ENCODE measurements around the gene ATP5PD.
"Not testable (repeated sequence)": the region's sequence is repeated elsewhere in the genome, so short reads cannot be mapped to it uniquely, and the experiment has no call there.

Gene ATP5PD

DNA sequence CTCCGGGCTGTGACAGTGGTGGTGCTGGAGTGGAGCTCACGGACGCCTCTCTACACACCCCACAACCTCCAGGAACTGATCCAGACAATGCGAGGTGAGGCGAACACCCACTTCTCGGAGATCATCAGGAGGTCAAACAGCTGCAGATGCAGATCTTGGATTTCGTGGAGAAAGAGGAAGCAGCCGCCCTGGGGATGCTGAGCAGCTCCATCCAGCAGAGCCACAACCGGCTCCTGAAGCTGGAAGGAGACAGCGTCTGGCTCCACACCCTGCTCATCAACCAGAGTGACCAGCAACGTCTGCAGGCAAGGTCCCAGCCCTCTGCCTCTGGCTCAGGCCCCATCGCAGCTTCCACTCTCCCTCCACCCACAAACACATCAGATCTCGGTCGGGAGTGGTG, 27.8 kb upstream of the ATP5PD start:
- Histone ChIP-seq H3F3A (ENCODE audit: insufficient read depth, low read length) (no peaks in the 10 kb centered on the region), H3K9me3 (ENCODE audit: low read length) (no peaks in the 10 kb centered on the region), H3K36me3 (ENCODE audit: insufficient read depth, low read length) (no peaks in the 10 kb centered on the region), H2AFZ (ENCODE audit: low read length) (no peak overlapping the region), H3K27me3 (ENCODE audit: insufficient read depth, low read length) (0 out of 2 replicates have a peak, but pooled peaks cover 11% of the 10 kb centered on the region), H3K27ac (ENCODE audit: low read depth, low read length, poor library complexity, severe bottlenecking) (no peak overlapping the region), H3K79me2 (ENCODE audit: insufficient read depth, low read length) (no peaks in the 10 kb centered on the region), H3K4me1 (ENCODE audit: insufficient read depth, low read length, severe bottlenecking) (peaks cover 13% of the 10 kb centered on the region), H3K9ac (ENCODE audit: low read length) (no peak overlapping the region), H3K9me2 (ENCODE audit: low read depth, low read length) (no peaks in the 10 kb centered on the region), H3K4me3 (ENCODE audit: low read depth, low read length, poor library complexity, severe bottlenecking) (no peak overlapping the region), H4K20me1 (ENCODE audit: insufficient read depth, low read length) (no peaks in the 10 kb centered on the region), H3K4me2 (ENCODE audit: low read length) (no peak overlapping the region)
- TF ChIP-seq, protein P1, sequence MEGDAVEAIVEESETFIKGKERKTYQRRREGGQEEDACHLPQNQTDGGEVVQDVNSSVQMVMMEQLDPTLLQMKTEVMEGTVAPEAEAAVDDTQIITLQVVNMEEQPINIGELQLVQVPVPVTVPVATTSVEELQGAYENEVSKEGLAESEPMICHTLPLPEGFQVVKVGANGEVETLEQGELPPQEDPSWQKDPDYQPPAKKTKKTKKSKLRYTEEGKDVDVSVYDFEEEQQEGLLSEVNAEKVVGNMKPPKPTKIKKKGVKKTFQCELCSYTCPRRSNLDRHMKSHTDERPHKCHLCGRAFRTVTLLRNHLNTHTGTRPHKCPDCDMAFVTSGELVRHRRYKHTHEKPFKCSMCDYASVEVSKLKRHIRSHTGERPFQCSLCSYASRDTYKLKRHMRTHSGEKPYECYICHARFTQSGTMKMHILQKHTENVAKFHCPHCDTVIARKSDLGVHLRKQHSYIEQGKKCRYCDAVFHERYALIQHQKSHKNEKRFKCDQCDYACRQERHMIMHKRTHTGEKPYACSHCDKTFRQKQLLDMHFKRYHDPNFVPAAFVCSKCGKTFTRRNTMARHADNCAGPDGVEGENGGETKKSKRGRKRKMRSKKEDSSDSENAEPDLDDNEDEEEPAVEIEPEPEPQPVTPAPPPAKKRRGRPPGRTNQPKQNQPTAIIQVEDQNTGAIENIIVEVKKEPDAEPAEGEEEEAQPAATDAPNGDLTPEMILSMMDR (IDR thresholded peaks at IDR 0.05; ENCODE audit: low read length) = no peak
- no peak for TF ChIP-seq EZH2 (IDR thresholded peaks at IDR 0.05; ENCODE audit: borderline replicate concordance, low read length)

DNA sequence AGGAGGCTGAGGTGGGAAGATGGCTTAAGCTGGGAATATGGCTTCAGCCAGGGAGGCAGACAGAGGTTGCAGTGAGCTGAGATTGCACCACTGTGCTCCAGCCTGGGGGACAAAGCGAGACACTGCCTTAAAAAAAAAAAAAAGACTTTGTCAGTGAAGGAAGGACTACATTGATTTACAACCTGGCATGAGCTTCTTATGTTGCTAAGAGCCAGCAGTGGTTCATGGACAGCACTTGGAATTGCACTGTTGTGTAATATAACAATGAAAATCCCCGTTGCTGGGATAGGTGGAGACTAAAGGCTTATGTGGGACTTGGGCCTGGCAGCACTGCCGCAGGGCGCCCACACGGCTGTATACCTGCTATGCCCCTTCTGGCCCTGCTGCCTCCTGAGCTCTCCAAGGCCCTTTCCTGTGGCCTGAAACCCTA, 26.9 kb upstream of the ATP5PD start:
- Histone ChIP-seq H3K4me2 (ENCODE audit: low read length) (no peak overlapping the region), H3K9me2 (ENCODE audit: low read depth, low read length) (no peaks in the 10 kb centered on the region), H4K20me1 (ENCODE audit: insufficient read depth, low read length) (no peaks in the 10 kb centered on the region), H2AFZ (ENCODE audit: low read length) (no peak overlapping the region), H3F3A (ENCODE audit: insufficient read depth, low read length) (no peaks in the 10 kb centered on the region), H3K9me3 (ENCODE audit: low read length) (no peaks in the 10 kb centered on the region), H3K4me1 (ENCODE audit: insufficient read depth, low read length, severe bottlenecking) (peaks cover 13% of the 10 kb centered on the region), H3K27ac (ENCODE audit: low read depth, low read length, poor library complexity, severe bottlenecking) (no peak overlapping the region), H3K79me2 (ENCODE audit: insufficient read depth, low read length) (no peaks in the 10 kb centered on the region), H3K9ac (ENCODE audit: low read length) (no peak overlapping the region), H3K27me3 (ENCODE audit: insufficient read depth, low read length) (0 out of 2 replicates have a peak, but pooled peaks cover 11% of the 10 kb centered on the region), H3K36me3 (ENCODE audit: insufficient read depth, low read length) (no peaks in the 10 kb centered on the region), H3K4me3 (ENCODE audit: low read depth, low read length, poor library complexity, severe bottlenecking) (no peak overlapping the region)
- TF ChIP-seq EZH2 (IDR thresholded peaks at IDR 0.05; ENCODE audit: borderline replicate concordance, low read length) = no peak
- TF ChIP-seq, protein P1 (IDR thresholded peaks at IDR 0.05; ENCODE audit: low read length) = no peak

- not testable (repeated sequence) for H3K9me2 ChIP-seq (ENCODE audit: low read depth, low read length); H3F3A ChIP-seq (ENCODE audit: insufficient read depth, low read length)
Observed at GRCh38 chr17:75072909-75073308, 26.1 kb upstream of the ATP5PD start.

GRCh38 chr17:75071478-75072271, 24.9 kb upstream of the ATP5PD start:
- not testable (repeated sequence) for H3K36me3 ChIP-seq (ENCODE audit: insufficient read depth, low read length); H3K27ac ChIP-seq (ENCODE audit: low read depth, low read length, poor library complexity, severe bottlenecking); H3K4me1 ChIP-seq (ENCODE audit: insufficient read depth, low read length, severe bottlenecking); H3K79me2 ChIP-seq (ENCODE audit: insufficient read depth, low read length); H3K9me3 ChIP-seq (ENCODE audit: low read length); H3K9ac ChIP-seq (ENCODE audit: low read length); H4K20me1 ChIP-seq (ENCODE audit: insufficient read depth, low read length); H3F3A ChIP-seq (ENCODE audit: insufficient read depth, low read length); H3K4me3 ChIP-seq (ENCODE audit: low read depth, low read length, poor library complexity, severe bottlenecking); H2AFZ ChIP-seq (ENCODE audit: low read length); H3K27me3 ChIP-seq (ENCODE audit: insufficient read depth, low read length); H3K9me2 ChIP-seq (ENCODE audit: low read depth, low read length); H3K4me2 ChIP-seq (ENCODE audit: low read length)

More at GRCh38 chr17:75072909-75073308, 26.1 kb upstream of the ATP5PD start:
- H2AFZ ChIP-seq (ENCODE audit: low read length); H3K9me3 ChIP-seq (ENCODE audit: low read length); H3K9ac ChIP-seq (ENCODE audit: low read length); H3K4me2 ChIP-seq (ENCODE audit: low read length); H3K36me3 ChIP-seq (ENCODE audit: insufficient read depth, low read length); H3K4me3 ChIP-seq (ENCODE audit: low read depth, low read length, poor library complexity, severe bottlenecking); H4K20me1 ChIP-seq (ENCODE audit: insufficient read depth, low read length); H3K27me3 ChIP-seq (ENCODE audit: insufficient read depth, low read length); H3K27ac ChIP-seq (ENCODE audit: low read depth, low read length, poor library complexity, severe bottlenecking); H3K79me2 ChIP-seq (ENCODE audit: insufficient read depth, low read length): not testable (repeated sequence)
- H3K4me1 ChIP-seq (ENCODE audit: insufficient read depth, low read length, severe bottlenecking) = peaks cover 10% of the 10 kb centered on the region

Measured in OCI-LY1 (cell line).